H4 (cell line): Measurements from ENCODE around the gene ALKBH5. TPM values are rescaled to one million over a fixed set of nuclear protein-coding genes. Genes with fewer than 3 reads are reported as not detected.

Experiments used
- DNase-seq: peaks from one replicate; pipeline ENCODE4 v3.0.0-alpha.2; 2015; ENCODE audit warnings: low spot score
- total RNA-seq: library from RNA; depleted of rRNA; stranded (reverse); fragments of >200 nt; shearing (Covaris generic); gene quantifications from 2 replicates; pipeline ENCODE4 v1.2.3, GENCODE V29; 2014

The ALKBH5 gene
- total RNA-seq, 1 experiment from 2014 or later = 58.2 TPM

DNA sequence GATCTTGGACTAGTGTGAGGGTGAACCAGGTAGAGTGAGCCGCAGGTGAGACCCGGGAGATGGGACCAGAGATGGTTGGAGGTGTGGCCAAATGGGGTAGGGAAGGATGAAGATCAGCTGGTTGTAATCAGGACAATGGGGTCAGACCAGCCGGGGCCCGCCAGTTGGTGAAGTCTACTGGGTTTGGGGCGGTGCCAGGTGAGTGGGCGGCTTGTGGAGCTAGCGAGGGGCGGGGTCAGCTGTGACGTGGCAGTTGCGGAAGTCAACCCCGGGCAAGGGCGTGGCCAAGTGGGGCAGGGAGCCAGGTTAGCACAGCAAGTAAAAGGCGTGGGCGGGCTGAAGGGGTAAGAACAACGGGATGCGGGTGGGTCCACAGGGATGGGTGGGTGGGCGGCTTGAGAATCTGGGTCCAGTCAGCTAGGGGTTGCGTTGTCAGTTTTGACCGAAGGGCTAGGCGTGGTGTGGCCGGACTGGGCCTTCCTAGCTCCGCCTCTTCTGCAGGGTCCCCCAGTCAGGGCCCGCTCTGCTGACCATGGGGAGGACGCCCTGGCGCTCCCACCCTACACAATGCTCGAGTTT lies 25.5 kb upstream of the ALKBH5 start:
- no peak for DNase-seq

GRCh38 chr17:18159551-18160120 lies 24.0 kb upstream of the ALKBH5 start:
- no peak for DNase-seq

GRCh38 chr17:18160128-18160856 lies 23.3 kb upstream of the ALKBH5 start:
- no peak for DNase-seq

DNA sequence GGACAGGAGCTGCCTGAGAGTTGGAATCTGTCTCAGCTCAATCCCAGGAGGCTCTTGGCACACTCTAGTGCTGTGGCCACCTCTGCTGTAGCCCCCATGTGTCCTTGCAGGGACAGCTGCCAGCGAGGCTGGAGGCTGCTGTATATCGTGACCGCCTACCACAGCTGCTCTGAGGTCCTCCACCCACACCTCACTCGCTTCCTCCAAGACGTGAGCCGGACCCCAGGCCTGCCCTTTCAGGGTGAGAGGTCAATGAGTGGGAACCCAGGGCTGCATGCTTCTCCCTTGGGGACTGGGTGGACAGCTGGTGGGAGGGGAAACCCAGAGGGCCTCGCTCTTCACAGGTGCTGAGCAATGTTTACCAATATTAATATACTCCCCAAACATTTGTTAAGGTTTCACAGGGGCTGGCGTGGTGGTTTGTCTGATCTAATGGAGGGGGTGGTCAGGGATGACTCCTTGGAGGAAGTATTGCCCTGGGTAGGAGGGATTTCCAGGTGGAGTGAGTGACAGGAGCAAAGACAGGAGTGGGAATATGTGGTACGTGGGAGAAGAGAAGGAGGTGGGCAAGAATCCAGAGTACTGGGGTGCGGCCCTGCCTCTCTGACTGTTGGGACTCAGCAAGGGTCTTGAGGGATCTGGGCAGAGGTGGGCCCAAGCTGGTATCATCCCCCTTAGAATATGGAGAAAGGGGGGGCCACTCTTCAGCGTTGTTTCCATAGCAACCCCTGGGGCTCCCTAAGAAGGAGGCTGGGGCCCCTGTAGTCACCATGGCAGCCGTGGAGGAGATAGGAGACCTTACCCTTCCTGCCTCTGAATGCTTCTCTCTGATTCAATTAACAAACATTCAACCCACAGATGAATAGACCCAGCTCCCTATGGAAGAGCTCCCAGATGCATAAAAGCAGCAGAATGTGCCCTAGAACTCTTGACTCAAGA lies 22.2 kb upstream of the ALKBH5 start:
- DNase-seq = no peak

- DNase-seq = no peak
Observed at GRCh38 chr17:18163547-18163946, 20.1 kb upstream of the ALKBH5 start.

DNA sequence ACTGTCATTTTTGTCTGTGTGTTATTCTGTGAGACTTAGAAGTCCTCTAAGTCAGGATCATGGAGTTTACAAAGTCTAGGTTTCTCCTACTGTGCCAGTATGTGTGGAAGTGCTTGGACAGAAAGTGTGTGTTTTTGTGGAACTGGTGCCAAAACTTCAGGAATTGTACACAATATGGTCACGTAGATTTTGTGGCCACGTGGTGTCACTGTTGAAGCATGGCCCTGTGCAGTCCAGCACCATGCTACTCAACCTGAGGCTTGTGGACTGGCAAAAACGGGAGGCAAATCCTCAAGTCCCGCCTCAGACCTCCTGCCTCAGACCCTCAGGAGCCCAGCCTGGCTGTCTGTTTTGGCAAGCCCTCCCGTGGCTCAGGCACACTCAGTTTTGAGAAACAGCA lies 16.7 kb upstream of the ALKBH5 start:
- DNase-seq = no peak

GRCh38 chr17:18167421-18167820 lies 16.2 kb upstream of the ALKBH5 start:
- no peak for DNase-seq

- DNase-seq = no peak
Observed at GRCh38 chr17:18172531-18173278, 10.9 kb upstream of the ALKBH5 start.

- no peak for DNase-seq
Observed at GRCh38 chr17:18173740-18174139, 9.9 kb upstream of the ALKBH5 start.

DNA sequence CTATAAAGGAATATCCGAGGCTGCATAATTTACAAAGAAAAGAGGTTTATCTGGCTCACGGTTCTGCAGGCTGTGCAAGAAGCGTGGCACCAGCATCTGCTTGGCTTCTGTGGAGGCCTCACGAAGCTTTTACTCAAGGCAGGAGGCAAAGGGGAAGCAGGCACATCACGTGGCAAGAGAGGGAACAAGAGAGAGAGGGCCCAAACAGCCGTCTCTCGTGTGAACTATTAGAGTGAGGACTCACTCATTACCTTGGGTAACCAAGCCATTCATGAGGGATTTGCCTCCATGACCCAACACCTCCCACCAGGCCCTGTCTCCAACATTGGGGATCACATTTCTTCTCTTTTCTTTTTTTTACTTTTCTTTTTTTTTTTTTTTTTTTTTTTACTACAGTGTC lies 7.5 kb upstream of the ALKBH5 start:
- DNase-seq = no peak

DNA sequence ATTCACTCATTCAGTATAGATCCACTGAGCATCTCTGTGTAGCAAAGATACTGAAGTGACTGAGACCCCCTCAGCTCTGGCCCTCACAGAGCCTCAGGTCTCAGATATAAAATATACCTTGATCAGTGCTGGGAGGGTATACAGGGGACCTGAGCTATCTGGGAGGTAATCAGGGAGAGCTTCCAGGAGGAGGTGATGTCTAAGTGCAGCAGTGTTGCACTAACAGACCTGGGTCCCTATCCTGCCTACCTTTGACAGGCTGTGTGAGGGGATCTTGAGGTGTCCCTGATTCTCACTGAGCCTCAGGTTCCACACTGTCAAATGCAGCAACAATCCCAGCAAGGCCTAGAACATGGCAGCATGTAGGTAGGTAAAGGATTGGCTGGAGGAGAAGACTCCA lies 6.5 kb upstream of the ALKBH5 start:
- DNase-seq = no peak

DNA sequence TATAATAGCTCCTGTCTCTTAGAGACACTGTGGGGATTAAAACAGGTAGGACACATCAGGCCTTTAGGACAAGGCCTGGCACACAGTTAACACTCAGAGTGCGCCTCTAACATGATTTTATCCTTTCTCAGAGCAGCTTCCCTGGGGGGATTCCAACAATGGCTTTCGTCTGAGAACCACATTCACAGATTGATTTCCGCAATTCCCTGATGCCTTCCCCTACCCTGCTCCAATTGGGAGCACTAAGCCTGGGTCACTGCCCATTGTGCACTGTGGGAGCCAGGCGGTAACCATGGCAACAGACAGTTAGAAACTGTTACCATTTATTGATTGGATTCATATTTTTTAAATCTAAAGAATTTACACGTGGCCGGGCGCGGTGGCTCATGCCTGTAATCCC lies 5.9 kb upstream of the ALKBH5 start:
- no peak for DNase-seq

DNA sequence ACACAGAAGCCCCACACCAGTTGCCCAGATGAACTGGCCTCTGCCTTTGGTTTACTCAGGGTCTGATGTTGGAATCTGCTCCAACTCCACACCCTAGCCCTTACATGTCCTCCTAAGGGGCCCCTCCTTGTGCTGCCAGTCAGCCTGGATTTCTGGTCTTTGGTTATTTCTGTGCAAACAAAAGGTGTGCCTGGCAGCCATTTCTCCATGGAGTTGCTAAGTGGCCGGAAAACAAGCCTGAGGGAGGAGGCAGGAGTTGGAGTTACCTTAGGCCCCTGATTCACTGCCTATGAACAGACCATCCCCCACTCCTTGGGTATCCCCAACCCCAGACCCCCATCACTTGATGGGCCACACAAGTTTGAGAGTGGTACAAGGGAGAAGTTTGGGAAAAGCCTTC lies 4.4 kb upstream of the ALKBH5 start:
- no peak for DNase-seq

DNA sequence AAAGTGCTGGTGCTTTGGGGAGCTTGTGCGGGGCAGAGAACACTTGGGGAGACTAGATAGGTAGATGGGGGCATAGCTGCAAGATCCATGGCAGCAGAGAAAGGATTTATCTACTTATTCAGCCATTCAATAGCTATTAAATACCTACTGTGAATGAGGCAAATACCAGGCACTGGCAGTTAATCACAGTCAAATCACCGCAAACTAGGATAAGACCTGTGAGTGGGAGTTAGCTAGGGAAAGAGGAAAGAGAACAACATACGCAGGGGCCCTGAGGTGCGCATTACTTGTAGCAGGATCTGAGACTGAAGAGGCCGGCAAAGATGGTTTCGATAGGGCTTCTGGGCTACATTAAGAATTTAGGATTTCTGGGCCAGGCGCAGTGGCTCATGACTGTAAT lies 3.8 kb upstream of the ALKBH5 start:
- no peak for DNase-seq

- no peak for DNase-seq
Observed at GRCh38 chr17:18181358-18181757, 2.3 kb upstream of the ALKBH5 start.

DNA sequence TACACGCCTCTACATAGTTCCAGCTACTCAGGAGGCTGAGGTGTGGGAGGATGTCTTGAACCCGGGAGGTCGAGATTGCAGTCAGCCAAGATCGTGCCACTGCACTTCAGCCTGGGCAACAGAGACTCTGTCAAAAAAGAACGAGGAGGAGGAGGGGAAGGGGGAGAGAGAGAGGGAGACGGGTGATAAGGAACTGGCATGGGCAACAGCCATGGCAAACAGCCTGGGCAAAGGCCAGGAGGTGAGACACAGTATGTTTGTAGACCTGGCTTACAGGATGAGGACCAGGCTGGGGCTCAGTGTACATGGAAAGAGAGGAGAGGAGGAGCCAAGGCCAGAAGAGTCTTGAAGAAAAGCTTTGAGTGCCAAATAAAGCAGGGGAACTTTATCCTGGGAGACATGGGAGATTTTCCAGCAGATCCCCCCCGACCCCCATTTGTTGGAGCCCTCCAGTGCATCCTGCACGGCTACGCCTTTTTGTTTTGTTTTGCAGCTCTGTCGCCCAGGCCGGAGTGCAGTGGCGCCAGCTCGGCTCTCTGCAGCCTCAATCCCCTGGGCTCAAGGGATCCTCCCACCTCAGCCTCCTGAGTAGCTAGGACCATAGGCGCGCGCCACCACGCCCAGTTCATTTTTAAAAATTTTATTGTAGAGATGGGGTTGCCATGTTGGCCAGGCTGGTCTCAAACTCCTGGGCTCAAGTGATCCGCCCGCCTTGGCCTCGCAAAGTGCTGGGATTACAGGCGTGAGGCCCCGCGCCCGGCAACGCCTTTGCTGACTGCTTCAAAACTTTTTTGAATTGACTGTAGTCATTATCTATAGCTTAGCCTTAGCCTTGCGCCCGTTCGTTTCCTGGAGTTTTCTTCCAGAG lies 1.3 kb upstream of the ALKBH5 start:
- DNase-seq = no peak

DNA sequence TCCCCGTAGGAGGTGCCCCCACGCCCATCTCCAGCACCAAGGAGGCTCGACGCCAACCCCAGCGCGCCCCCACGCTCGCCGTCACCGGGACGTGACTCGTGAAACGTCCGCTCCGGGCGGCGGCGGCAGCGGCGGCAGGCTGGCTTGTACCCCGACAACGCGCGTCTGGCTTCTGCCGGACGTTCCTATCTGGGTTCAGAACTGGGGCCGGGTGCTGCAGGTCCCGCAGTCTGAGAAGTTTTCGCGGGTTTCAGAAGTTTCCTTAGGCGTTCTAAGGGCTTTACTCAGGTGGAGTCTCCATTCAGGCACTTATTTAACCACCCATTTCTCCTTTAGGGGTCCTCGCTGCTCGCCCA lies 672 bp upstream of the ALKBH5 start:
- peak; percentile 64 for DNase-seq

GRCh38 chr17:18184143-18185031 lies 759 bp downstream of the ALKBH5 start:
- DNase-seq = no peak

DNA sequence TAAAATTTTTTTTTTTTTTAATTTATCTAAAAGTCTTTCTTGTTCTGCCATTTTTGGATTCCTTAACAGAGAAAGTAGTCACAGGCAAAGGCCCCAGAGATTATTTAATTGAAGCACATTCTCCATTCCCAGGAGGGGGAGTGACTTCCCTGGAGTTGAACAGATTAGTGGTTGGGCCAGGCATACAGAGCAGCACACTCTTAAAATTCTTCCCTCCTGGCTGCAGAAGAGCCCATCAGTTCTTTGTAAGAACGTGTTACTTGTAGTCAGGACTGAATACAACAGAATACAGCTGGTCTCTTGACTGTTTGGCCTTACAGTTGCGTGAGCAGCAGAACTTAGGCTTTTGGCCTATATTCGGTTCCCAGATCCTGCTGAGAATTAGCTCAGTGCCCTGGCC lies 1.8 kb downstream of the ALKBH5 start:
- DNase-seq = no peak
